Measurements from ENCODE around the gene KCNMB3.
"Not testable (repeated sequence)": the region's sequence is repeated elsewhere in the genome, so short reads cannot be mapped to it uniquely, and the experiment has no call there.

KCNMB3 gene

DNA sequence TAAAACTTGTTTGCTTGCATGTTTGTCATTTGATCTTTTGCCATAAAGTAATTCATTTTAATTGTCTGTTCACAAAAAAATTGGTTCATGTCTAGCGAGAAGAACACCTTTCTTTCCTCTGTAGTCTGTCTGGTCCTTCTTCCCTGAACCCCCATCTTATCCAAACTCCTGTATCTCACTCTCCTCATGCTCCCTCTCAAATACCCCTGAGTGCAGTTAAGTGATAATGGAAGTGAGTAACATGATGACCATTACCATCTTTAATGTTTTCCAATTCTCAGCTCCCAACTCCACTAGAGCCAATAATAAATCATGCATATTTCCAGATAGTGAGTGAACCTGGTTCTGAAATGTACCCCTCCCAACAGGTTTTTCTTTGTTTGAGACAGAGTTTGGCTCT is 14.2 kb upstream of the KCNMB3 start:
- TF ChIP-seq, protein P1, sequence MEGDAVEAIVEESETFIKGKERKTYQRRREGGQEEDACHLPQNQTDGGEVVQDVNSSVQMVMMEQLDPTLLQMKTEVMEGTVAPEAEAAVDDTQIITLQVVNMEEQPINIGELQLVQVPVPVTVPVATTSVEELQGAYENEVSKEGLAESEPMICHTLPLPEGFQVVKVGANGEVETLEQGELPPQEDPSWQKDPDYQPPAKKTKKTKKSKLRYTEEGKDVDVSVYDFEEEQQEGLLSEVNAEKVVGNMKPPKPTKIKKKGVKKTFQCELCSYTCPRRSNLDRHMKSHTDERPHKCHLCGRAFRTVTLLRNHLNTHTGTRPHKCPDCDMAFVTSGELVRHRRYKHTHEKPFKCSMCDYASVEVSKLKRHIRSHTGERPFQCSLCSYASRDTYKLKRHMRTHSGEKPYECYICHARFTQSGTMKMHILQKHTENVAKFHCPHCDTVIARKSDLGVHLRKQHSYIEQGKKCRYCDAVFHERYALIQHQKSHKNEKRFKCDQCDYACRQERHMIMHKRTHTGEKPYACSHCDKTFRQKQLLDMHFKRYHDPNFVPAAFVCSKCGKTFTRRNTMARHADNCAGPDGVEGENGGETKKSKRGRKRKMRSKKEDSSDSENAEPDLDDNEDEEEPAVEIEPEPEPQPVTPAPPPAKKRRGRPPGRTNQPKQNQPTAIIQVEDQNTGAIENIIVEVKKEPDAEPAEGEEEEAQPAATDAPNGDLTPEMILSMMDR (IDR thresholded peaks at IDR 0.05; ENCODE audit: low read length, missing control alignments): no peak
- H3K4me3 ChIP-seq (replicated peaks; ENCODE audit: low read depth, low read length): no peak overlapping the region
- DNase-seq (ENCODE audit: low read depth): no peak

DNA sequence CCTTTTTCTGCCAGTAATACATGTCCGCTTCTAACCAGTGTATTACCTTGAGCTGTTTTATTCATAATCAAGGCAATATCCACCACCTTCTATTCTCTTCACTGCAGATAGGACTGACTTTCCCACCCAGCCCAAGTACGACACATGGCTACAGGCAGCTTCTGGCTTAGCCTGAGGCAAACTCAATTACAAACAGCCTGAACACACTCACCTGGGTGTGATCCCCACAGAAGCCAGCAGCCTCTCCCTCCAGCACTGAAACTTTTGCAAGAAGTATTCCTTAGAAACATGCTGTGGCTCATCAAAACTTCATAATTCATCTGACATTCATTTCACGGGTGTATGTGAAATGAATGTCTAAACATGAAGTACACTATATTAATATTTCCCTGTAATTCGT is 13.5 kb upstream of the KCNMB3 start:
- DNase-seq (ENCODE audit: low read depth): no peak
- H3K4me3 ChIP-seq (replicated peaks; ENCODE audit: low read depth, low read length): no peak overlapping the region
- TF ChIP-seq, protein P1 (IDR thresholded peaks at IDR 0.05; ENCODE audit: low read length, missing control alignments): no peak

DNA sequence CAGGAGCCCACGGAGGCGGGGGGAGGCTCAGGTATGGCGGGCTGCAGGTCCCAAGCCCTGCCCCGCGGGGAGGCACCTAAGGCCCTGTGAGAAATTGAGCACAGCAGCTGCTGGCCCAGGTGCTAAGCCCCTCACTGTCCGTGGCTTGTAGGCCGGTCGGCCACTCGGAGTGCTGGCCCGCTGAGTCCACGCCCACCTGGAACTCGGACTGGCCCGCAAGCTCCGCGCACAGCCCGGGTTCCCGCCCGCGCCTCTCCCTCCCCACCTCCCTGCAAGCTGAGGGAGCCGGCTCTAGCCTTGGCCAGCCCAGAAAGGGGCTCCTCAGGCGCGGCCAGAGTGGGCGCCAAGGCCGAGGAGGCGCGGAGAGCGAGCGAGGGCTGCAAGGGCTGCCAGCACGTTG is 12.2 kb upstream of the KCNMB3 start:
- DNase-seq (ENCODE audit: low read depth): no peak
- TF ChIP-seq, protein P1 (IDR thresholded peaks at IDR 0.05; ENCODE audit: low read length, missing control alignments): no peak
- no peak overlapping the region for H3K4me3 ChIP-seq (replicated peaks; ENCODE audit: low read depth, low read length)

GRCh38 chr3:179260949-179261765 is 10.2 kb upstream of the KCNMB3 start:
- TF ChIP-seq, protein P1 (IDR thresholded peaks at IDR 0.05; ENCODE audit: low read length, missing control alignments): no peak
- DNase-seq (ENCODE audit: low read depth): peak; percentile 66

DNA sequence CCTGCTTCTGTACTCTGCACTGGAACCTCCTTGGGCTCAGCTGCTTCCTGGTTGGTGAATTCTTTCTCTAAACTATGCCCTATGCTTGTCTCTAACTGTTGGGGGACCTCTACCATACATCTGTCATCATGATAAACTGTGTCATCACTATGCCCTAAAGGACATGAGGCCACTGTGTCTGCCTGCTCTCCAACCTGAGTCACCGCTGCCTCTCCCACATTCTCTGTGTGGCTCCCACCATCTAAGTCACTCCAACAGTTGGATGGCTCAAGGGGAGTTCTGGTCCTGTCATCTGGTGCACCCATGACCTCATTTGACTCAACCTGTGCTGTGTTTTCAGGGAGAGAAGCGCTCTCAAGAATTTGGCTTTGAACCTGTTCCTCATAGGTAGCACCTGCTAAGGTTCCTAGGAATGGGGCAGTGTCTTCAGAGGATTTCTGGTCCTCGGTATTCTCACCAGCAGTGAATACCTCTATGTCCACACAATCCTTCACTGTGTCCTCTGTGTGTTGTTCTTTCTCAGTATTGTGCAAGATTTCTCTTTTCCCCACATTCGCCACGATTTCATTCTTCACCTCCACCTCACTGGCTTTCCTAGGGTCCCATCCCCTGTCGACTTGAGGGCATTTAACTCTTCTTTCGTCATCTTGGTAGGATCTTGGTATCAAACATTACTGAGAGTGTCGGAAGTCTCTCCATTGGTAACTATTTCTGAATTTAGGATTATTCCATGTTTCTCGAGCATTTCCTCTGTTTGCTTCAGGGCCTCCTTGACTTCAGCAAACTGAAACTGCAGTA is 9.2 kb upstream of the KCNMB3 start:
- H3K4me3 ChIP-seq (replicated peaks; ENCODE audit: low read depth, low read length); DNase-seq (ENCODE audit: low read depth): not testable (repeated sequence)

More at GRCh38 chr3:179260949-179261765, 10.2 kb upstream of the KCNMB3 start:
- peak overlapping the region; percentile 60 for H3K4me3 ChIP-seq (replicated peaks; ENCODE audit: low read depth, low read length)

GRCh38 chr3:179258820-179259219 is 7.9 kb upstream of the KCNMB3 start:
- TF ChIP-seq, protein P1 (IDR thresholded peaks at IDR 0.05; ENCODE audit: low read length, missing control alignments): no peak
- no peak overlapping the region for H3K4me3 ChIP-seq (replicated peaks; ENCODE audit: low read depth, low read length)
- no peak for DNase-seq (ENCODE audit: low read depth)

- H3K4me3 ChIP-seq (replicated peaks; ENCODE audit: low read depth, low read length): not testable (repeated sequence)
These were observed 6.8 kb upstream of the KCNMB3 start for GRCh38 chr3:179257742-179258141.

More at GRCh38 chr3:179257742-179258141, 6.8 kb upstream of the KCNMB3 start:
- DNase-seq (ENCODE audit: low read depth): not testable (repeated sequence)
